Endothelial cell of umbilical vein (primary cell): ENCODE results near the gene DNAJC4.

ENCODE experiments used
- EZH2 ChIP-seq: IDR thresholded peaks from 2 replicates; pipeline ENCODE4 v1.6.1; 2012; ENCODE audit warnings: borderline replicate concordance, low read depth, mild to moderate bottlenecking, moderate library complexity, low read length, inconsistent platforms; ENCODE audit not compliant: severe bottlenecking
- FOS ChIP-seq: IDR thresholded peaks from 2 replicates; pipeline ENCODE4 v1.6.1; 2011; ENCODE audit warnings: mild to moderate bottlenecking, low read length, moderate library complexity, borderline replicate concordance; ENCODE audit not compliant: insufficient read depth
- JUN ChIP-seq: IDR thresholded peaks from 2 replicates; pipeline ENCODE4 v1.6.1; 2011; ENCODE audit warnings: borderline replicate concordance, low read depth; ENCODE audit not compliant: insufficient read length, insufficient read depth
- MYC ChIP-seq: IDR thresholded peaks from one replicate; pipeline ENCODE4 v1.6.1; 2011; ENCODE audit warnings: mild to moderate bottlenecking, low read depth, low read length
- POLR2A ChIP-seq: IDR thresholded peaks from 2 replicates; pipeline ENCODE4 v1.6.1; 2012; ENCODE audit warnings: low read depth, mild to moderate bottlenecking, control low read depth, low read length
- POLR2AphosphoS5 ChIP-seq: IDR thresholded peaks from 2 replicates; pipeline ENCODE4 v1.6.1; 2012; ENCODE audit warnings: low read depth, mild to moderate bottlenecking, control low read depth, low read length, moderate library complexity; ENCODE audit not compliant: insufficient read depth
- TF ChIP-seq, protein P1 (sequence below), 2 donors: IDR thresholded peaks; 1 replicate in 1 of 2; 2 replicates in 1 of 2; pipeline ENCODE4 v1.5.1; 2011; ENCODE audit warnings: low read length in 2 of 2, mild to moderate bottlenecking in 2 of 2, moderate library complexity in 2 of 2, control low read depth in 1 of 2, inconsistent platforms in 1 of 2, low read depth in 1 of 2; ENCODE audit not compliant: insufficient read depth in 1 of 2; ENCODE audit errors: extremely low read depth in 1 of 2
- TF ChIP-seq, protein P2 (sequence below): IDR thresholded peaks from 2 replicates; pipeline ENCODE4 v1.6.1; 2011; ENCODE audit not compliant: insufficient read depth, insufficient read length

DNA sequence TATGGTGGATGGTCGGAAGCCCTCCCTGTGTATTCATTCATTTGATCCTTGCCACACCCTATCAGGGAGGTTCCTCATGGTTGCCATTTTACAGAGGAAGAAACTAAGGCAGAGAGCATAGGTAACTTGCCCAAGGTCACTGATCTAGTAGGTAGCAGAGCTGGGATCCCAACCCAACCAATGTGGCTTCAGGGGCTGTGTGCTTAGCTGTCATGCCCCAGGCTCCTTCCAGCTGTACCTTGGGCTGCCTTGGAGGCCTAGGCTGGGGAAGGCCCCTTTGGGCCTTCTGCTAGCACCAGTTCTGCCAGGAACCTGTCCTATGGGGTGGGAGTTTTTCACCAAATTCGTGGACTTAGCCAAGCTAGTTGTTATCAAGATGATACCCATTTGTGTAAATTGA lies 45.5 kb downstream of the DNAJC4 start:
- TF ChIP-seq, protein P1, sequence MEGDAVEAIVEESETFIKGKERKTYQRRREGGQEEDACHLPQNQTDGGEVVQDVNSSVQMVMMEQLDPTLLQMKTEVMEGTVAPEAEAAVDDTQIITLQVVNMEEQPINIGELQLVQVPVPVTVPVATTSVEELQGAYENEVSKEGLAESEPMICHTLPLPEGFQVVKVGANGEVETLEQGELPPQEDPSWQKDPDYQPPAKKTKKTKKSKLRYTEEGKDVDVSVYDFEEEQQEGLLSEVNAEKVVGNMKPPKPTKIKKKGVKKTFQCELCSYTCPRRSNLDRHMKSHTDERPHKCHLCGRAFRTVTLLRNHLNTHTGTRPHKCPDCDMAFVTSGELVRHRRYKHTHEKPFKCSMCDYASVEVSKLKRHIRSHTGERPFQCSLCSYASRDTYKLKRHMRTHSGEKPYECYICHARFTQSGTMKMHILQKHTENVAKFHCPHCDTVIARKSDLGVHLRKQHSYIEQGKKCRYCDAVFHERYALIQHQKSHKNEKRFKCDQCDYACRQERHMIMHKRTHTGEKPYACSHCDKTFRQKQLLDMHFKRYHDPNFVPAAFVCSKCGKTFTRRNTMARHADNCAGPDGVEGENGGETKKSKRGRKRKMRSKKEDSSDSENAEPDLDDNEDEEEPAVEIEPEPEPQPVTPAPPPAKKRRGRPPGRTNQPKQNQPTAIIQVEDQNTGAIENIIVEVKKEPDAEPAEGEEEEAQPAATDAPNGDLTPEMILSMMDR (IDR thresholded peaks at IDR 0.05; ENCODE audit: extremely low read depth in 1 of 2, insufficient read depth in 1 of 2, low read depth in 1 of 2, low read length in 2 of 2), result no peak
- TF ChIP-seq JUN, result no peak
- no peak for TF ChIP-seq EZH2
- TF ChIP-seq POLR2A, result no peak
- TF ChIP-seq POLR2AphosphoS5, result no peak
- TF ChIP-seq MYC, result no peak
- TF ChIP-seq, protein P2, sequence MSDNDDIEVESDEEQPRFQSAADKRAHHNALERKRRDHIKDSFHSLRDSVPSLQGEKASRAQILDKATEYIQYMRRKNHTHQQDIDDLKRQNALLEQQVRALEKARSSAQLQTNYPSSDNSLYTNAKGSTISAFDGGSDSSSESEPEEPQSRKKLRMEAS, result no peak
- no peak for TF ChIP-seq FOS
